Lung (tissue), 12 donors: ENCODE measurements around the gene RCSD1. TPM values are rescaled to one million over a fixed set of nuclear protein-coding genes. Genes with fewer than 3 reads are reported as not detected.

Source experiments
- ATAC-seq: fragments of 200-7000 bp; cut with Tn5 transposase; one replicate; pipeline ENCODE4 v1.9.1; 2020; ENCODE audit warnings: moderate number of reproducible peaks; ENCODE audit not compliant: insufficient read depth, low FRiP score
- DNase-seq, 3 donors: peaks; one replicate each; pipeline ENCODE4 v3.0.0-alpha.2; 2013 to 2017
- H3K27ac ChIP-seq, 2 donors: one replicate each; pipeline ENCODE4 v1.5.1; 2013; ENCODE audit warnings: mild to moderate bottlenecking in 2 of 2, moderate library complexity in 2 of 2, control low read depth in 1 of 2, inconsistent platforms in 1 of 2, low read depth in 1 of 2, low read length in 1 of 2
- H3K27me3 ChIP-seq, 3 donors: one replicate each; pipeline ENCODE4 v1.5.1; 2013; ENCODE audit warnings: low read length in 2 of 3; ENCODE audit not compliant: control insufficient read depth in 3 of 3, insufficient read depth in 3 of 3
- H3K36me3 ChIP-seq, 4 donors: one replicate each; pipeline ENCODE4 v1.5.1; 2013; ENCODE audit warnings: low read length in 4 of 4, mild to moderate bottlenecking in 1 of 4, moderate library complexity in 1 of 4; ENCODE audit not compliant: control insufficient read depth in 4 of 4, insufficient read depth in 4 of 4
- H3K4me1 ChIP-seq, 5 donors: one replicate each; pipeline ENCODE4 v1.5.1; 2013; ENCODE audit warnings: low read length in 5 of 5, mild to moderate bottlenecking in 2 of 5, moderate library complexity in 1 of 5; ENCODE audit not compliant: control insufficient read depth in 5 of 5, insufficient read depth in 5 of 5
- H3K4me3 ChIP-seq: one replicate; pipeline ENCODE4 v1.5.1; 2013; ENCODE audit warnings: mild to moderate bottlenecking, control low read depth, moderate library complexity
- H3K9ac ChIP-seq, 2 donors: one replicate each; pipeline ENCODE4 v1.5.1; 2013; ENCODE audit warnings: low read length in 2 of 2, control low read depth in 1 of 2; ENCODE audit not compliant: insufficient read depth in 1 of 2
- H3K9me3 ChIP-seq, 4 donors: one replicate each; pipeline ENCODE4 v1.5.1; 2013; ENCODE audit warnings: low read length in 3 of 4, mild to moderate bottlenecking in 1 of 4, moderate library complexity in 1 of 4; ENCODE audit not compliant: control insufficient read depth in 4 of 4, insufficient read depth in 3 of 4
- WGBS, 2 donors: extraction: QIAGEN DNeasy Blood & Tissue Kit; methylation state at CpG; one replicate each; pipeline ENCODE4 v1.1.7; 2013; 5-methylcytosine and 5-hydroxymethylcytosine counted together
- polyA plus RNA-seq, 2 donors: library from polyadenylated mRNA; stranded (reverse); fragments of 200-250 nt; gene quantifications; one replicate each; pipeline ENCODE4 v1.2.1, GENCODE V29; 2013
- total RNA-seq, 2 donors: library from RNA; depleted of rRNA in 1 of 2; stranded (reverse); fragments of >200 nt in 1 of 2; gene quantifications; one replicate each; pipeline ENCODE4 v1.2.1, GENCODE V29; 2014 to 2021
- TF ChIP-seq, protein P1 (sequence below): IDR thresholded peaks from 2 replicates; pipeline ENCODE4 v1.5.1; 2012; ENCODE audit warnings: mild to moderate bottlenecking; ENCODE audit errors: control extremely low read depth, extremely low read depth
- donor health status: control.
- donor health status: control.
- donor health status: Bipolar disorder and iron deficiency.
- donor health status: healthy.
- donor health status: DM: yes; HTN: yes; CAD: no.

Gene RCSD1
- total and polyA plus RNA-seq, 4 donors, result 7.6 to 29.4 (median 23.8) TPM

DNA sequence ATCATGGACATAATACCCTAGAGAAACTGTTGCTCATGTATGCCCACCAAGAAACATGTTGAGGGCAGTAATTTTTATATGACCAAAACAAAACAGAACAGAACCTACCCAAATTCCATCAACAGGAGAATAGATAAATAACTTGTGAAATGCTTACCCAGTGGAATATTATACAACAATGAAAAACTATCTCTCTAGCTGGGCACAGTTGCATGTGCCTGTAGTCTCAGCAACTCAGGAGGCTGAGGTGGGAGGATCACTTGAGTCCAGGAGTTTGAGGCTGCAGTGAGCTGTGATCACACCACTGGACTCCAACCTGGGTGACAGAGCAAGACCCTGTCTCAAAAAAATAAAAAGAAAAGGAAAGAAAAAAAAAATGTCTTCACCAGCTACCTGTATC, 37.6 kb upstream of the RCSD1 start:
- H3K27me3 ChIP-seq, result no peaks in the 10 kb centered on the region
- no peak for ATAC-seq
- no peak overlapping the region for H3K27ac ChIP-seq
- no peaks in the 10 kb centered on the region for H3K4me1 ChIP-seq
- DNase-seq, result no peak
- H3K4me3 ChIP-seq, result no peak overlapping the region
- no peak overlapping the region for H3K9ac ChIP-seq
- no peaks in the 10 kb centered on the region for H3K9me3 ChIP-seq
- TF ChIP-seq, protein P1, sequence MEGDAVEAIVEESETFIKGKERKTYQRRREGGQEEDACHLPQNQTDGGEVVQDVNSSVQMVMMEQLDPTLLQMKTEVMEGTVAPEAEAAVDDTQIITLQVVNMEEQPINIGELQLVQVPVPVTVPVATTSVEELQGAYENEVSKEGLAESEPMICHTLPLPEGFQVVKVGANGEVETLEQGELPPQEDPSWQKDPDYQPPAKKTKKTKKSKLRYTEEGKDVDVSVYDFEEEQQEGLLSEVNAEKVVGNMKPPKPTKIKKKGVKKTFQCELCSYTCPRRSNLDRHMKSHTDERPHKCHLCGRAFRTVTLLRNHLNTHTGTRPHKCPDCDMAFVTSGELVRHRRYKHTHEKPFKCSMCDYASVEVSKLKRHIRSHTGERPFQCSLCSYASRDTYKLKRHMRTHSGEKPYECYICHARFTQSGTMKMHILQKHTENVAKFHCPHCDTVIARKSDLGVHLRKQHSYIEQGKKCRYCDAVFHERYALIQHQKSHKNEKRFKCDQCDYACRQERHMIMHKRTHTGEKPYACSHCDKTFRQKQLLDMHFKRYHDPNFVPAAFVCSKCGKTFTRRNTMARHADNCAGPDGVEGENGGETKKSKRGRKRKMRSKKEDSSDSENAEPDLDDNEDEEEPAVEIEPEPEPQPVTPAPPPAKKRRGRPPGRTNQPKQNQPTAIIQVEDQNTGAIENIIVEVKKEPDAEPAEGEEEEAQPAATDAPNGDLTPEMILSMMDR, result no peak
- no peaks in the 10 kb centered on the region for H3K36me3 ChIP-seq

DNA sequence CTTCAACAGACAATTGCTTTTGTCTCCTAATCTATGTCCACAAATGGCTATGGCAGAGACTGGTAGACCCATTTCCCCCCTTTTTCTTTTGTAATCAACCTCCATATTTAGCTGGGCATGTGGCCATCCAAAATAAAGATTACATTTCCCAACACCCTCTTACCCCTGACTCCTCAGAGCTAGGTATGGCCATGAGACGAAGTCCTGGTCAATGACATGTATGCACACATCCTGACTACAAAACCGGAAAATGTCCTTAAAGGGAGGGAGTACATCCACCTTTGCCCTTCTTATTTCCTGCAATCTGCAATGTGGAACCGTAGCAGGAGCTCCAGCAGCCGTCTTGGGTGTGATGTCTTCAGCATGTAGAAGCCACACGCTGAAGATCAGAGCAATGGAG, 36.2 kb upstream of the RCSD1 start:
- Histone ChIP-seq H3K4me1 (no peaks in the 10 kb centered on the region), H3K9me3 (no peaks in the 10 kb centered on the region)
- ATAC-seq, result no peak

DNA sequence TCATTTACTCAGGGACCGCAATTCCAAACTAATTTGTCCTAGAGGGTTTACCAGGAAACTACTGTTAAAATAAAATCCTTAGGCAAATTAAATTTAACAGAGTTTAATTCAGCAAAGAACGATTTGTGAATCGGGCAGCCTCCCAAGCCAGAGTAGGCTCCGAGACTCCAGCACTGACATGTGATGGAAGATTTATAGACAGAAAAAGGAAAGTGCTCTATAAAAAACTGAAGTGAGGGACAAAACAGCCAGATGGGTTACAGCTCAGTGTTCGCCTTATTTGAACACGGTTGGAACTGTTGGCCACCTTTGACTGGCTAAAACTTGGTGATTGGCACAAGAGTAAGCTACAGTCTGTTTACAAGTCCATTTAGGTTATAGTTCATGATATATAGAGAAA, 35.2 kb upstream of the RCSD1 start:
- TF ChIP-seq, protein P1, result no peak
- Histone ChIP-seq H3K9me3 (no peaks in the 10 kb centered on the region), H3K9ac (no peak overlapping the region), H3K4me3 (no peak overlapping the region), H3K4me1 (peaks cover 0 to 1% (median 0%) of the 10 kb centered on the region in 5 donors), H3K27ac (no peak overlapping the region), H3K36me3 (no peaks in the 10 kb centered on the region), H3K27me3 (no peaks in the 10 kb centered on the region)
- 64 to 67% methylated on average over 6 of the region's 6 CpGs for WGBS, 2 donors
- no peak for ATAC-seq
- DNase-seq, result no peak

More for the DNA sequence above, 36.2 kb upstream of the RCSD1 start:
- H3K36me3 ChIP-seq, result no peaks in the 10 kb centered on the region
- H3K9ac ChIP-seq, result no peak overlapping the region
- H3K27me3 ChIP-seq, result no peaks in the 10 kb centered on the region
- H3K4me3 ChIP-seq, result no peak overlapping the region
- no peak overlapping the region for H3K27ac ChIP-seq
- DNase-seq, result no peak
- WGBS, 2 donors, result 68 to 80% methylated on average over 5 of the region's 5 CpGs
- TF ChIP-seq, protein P1, result no peak

DNA sequence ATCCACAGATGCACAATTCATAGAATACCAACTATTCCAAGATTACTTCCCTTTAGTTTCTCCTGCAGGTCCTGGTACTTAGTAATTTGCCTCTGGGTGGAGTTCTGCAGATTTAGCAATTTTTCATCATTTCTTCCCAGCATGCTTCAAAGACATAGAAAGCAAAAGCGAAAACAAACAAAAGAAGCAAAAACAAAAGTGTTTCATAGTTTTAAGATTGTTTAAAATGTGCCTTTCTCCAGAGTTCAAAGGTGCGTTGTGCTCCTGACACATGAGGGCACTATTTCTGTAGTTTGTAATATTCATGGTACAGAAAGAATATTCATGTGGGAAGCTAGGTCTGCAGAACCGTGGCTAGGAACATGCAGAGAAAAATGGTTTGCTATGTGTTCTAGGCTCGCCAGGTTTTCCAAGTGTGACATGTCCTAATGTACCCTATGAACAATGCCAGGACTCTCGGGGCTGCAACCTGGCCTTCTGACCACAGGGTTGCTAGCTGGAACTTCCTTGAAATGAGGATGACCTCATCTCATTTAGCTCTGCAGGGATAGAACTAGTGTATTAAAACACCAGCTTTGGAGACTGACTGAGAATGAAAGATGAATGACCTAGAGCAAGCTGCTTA, 30.0 kb upstream of the RCSD1 start:
- H3K9me3 ChIP-seq, result no peaks in the 10 kb centered on the region
- no peaks in the 10 kb centered on the region for H3K27me3 ChIP-seq
- H3K27ac ChIP-seq, result no peak overlapping the region
- 14% methylated on average over 5 of the region's 5 CpGs for WGBS, 2 donors
- DNase-seq, result peak; percentile 16 to 56 (median 56)
- TF ChIP-seq, protein P1, result peak; percentile 50
- no peak overlapping the region for H3K4me3 ChIP-seq
- peaks cover 0 to 17% (median 3%) of the 10 kb centered on the region in 5 donors for H3K4me1 ChIP-seq
- peak; percentile 13 for ATAC-seq
- H3K9ac ChIP-seq, result no peak overlapping the region
- no peaks in the 10 kb centered on the region for H3K36me3 ChIP-seq
